ENCODE measurements around the gene METTL17. TPM values are rescaled to one million over a fixed set of nuclear protein-coding genes. Genes with fewer than 3 reads are reported as not detected.

The METTL17 gene
- total RNA-seq, 1 experiment from 2014 or later = 62.4 TPM

- ChIA-PET POLR2A (interaction anchor here (0.6 to 0.7 kb wide), 2 partner anchors 10 to 27 kb away, joined by 3 to 4 read pairs; no protein-coding TSS in a partner anchor), CTCF (interaction anchor here (0.6 to 14.8 kb wide), 10 partner anchors 9 to 169 kb away, joined by 3 to 391 read pairs (median 5); partner anchors contain the start of gene RNASE7)
- Mint-ChIP-seq H3K4me3 (ENCODE audit: unreplicated experiment) (peak overlapping the region; percentile 51), H3K36me3 (ENCODE audit: insufficient read depth, unreplicated experiment) (no peaks in the 10 kb centered on the region), H3K27me3 (ENCODE audit: insufficient read depth, unreplicated experiment) (peaks cover 20% of the 10 kb centered on the region), H3K27ac (ENCODE audit: low read depth, unreplicated experiment) (no peak overlapping the region), H3K4me1 (ENCODE audit: insufficient read depth, unreplicated experiment) (no peaks in the 10 kb centered on the region), H3K9me3 (ENCODE audit: unreplicated experiment) (no peaks in the 10 kb centered on the region)
- intact Hi-C loops (cut with micrococcal nuclease) = no loop called here
- no peak for DNase-seq (ENCODE audit: unreplicated experiment)
- no peak for TF ChIP-seq CTCF (IDR thresholded peaks at IDR 0.05; ENCODE audit: unreplicated experiment)
- BruUV-seq (replicated peaks) = no TSS peak
Measured at GRCh38 chr14:21023817-21024584, 34.2 kb downstream of the METTL17 start.

- no peak for TF ChIP-seq CTCF (IDR thresholded peaks at IDR 0.05; ENCODE audit: unreplicated experiment)
- H3K4me1 Mint-ChIP-seq (ENCODE audit: insufficient read depth, unreplicated experiment) = no peaks in the 10 kb centered on the region
- no peaks in the 10 kb centered on the region for H3K9me3 Mint-ChIP-seq (ENCODE audit: unreplicated experiment)
- no peak within 1 kb of the TSS for H3K27ac Mint-ChIP-seq (ENCODE audit: low read depth, unreplicated experiment)
- ChIA-PET CTCF (interaction anchor here (0.7 to 1.4 kb wide), 3 partner anchors 43 to 1252 kb away, joined by 3 to 4 read pairs (median 3); no protein-coding TSS in a partner anchor), POLR2A (interaction anchor here (0.7 kb wide), 1 partner anchor 28 kb away, joined by 4 read pairs; no protein-coding TSS in a partner anchor)
- intact Hi-C loops (cut with micrococcal nuclease) = no loop called here
- BruUV-seq (replicated peaks) = no TSS peak
- H3K4me3 Mint-ChIP-seq (ENCODE audit: unreplicated experiment) = peak within 1 kb of the TSS; percentile 51
- H3K27me3 Mint-ChIP-seq (ENCODE audit: insufficient read depth, unreplicated experiment) = peaks cover 20% of the 10 kb centered on the region
- H3K36me3 Mint-ChIP-seq (ENCODE audit: insufficient read depth, unreplicated experiment) = no peaks in the 10 kb centered on the region
- DNase-seq (ENCODE audit: unreplicated experiment) = peak; percentile 19
Measured at GRCh38 chr14:21024585-21025370, 35.0 kb downstream of the METTL17 start, which contains the start of gene NDRG2. TSS of gene NDRG2 (minus strand) at chr14:21025061. CDS start at chr14:21023315, 1,746 bp downstream.

GRCh38 chr14:21025371-21026273 lies 35.8 kb downstream of the METTL17 start:
- Mint-ChIP-seq H3K9me3 (ENCODE audit: unreplicated experiment) (no peaks in the 10 kb centered on the region), H3K36me3 (ENCODE audit: insufficient read depth, unreplicated experiment) (no peaks in the 10 kb centered on the region), H3K27ac (ENCODE audit: low read depth, unreplicated experiment) (no peak overlapping the region), H3K4me3 (ENCODE audit: unreplicated experiment) (peak overlapping the region; percentile 51), H3K27me3 (ENCODE audit: insufficient read depth, unreplicated experiment) (peaks cover 20% of the 10 kb centered on the region), H3K4me1 (ENCODE audit: insufficient read depth, unreplicated experiment) (no peaks in the 10 kb centered on the region)
- intact Hi-C loops (cut with micrococcal nuclease) = no loop called here
- no peak for DNase-seq (ENCODE audit: unreplicated experiment)
- CTCF ChIA-PET = interaction anchor here (1.1 to 3.6 kb wide), 6 partner anchors 10 to 78 kb away, joined by 3 to 24 read pairs (median 9); partner anchors contain the start of gene RNASE7
- no TSS peak for BruUV-seq (replicated peaks)
- POLR2A ChIA-PET = no interaction called here
- TF ChIP-seq CTCF (IDR thresholded peaks at IDR 0.05; ENCODE audit: unreplicated experiment) = no peak

All from MCF 10A (cell line).